ENCODE measurements around the gene HIPK3.

- no peak for TF ChIP-seq CTCF (IDR thresholded peaks at IDR 0.05)
- no peak for TF ChIP-seq EZH2 (IDR thresholded peaks at IDR 0.05)
Observed at GRCh38 chr11:33325451-33325850, 68.3 kb downstream of the HIPK3 start.
